Activated T-helper 1 cell treated with anti-CD3 and anti-CD28 coated beads, Interleukin-12 subunit alpha, Interleukin-12 subunit beta, Interleukin-2, Interleukin-4 antibody, amounts not matched to agents 30 ng/mL and 10 ng/mL and 1 ng/mL, durations not matched to agents 14 hours and 24 hours and 36 hours (primary cell): ENCODE measurements around the gene GJB4. TPM values are rescaled to one million over a fixed set of nuclear protein-coding genes. Genes with fewer than 3 reads are reported as not detected.
A peak's percentile ranks its signal among the peaks of the same experiment; 100 is the strongest.
"Not testable (repeated sequence)": the region's sequence is repeated elsewhere in the genome, so short reads cannot be mapped to it uniquely, and the experiment has no call there.

ENCODE experiments used
- DNase-seq: peaks from one replicate; pipeline ENCODE4 v3.0.0; 2021; ENCODE audit warnings: low spot score
- H3K27ac Mint-ChIP-seq: one replicate; pipeline ENCODE4 v1.8.0; 2021; ENCODE audit warnings: mild to moderate bottlenecking, mixed read lengths
- H3K27me3 Mint-ChIP-seq: one replicate; pipeline ENCODE4 v1.8.0; 2022; ENCODE audit warnings: mild to moderate bottlenecking, moderate library complexity, mixed read lengths; ENCODE audit not compliant: insufficient read depth
- H3K36me3 Mint-ChIP-seq: one replicate; pipeline ENCODE4 v1.8.0; 2021; ENCODE audit warnings: low read depth, mixed read lengths
- H3K4me1 Mint-ChIP-seq: one replicate; pipeline ENCODE4 v1.8.0; 2021; ENCODE audit warnings: low read depth, mixed read lengths
- H3K4me3 Mint-ChIP-seq: one replicate; pipeline ENCODE4 v1.8.0; 2021; ENCODE audit warnings: mild to moderate bottlenecking, moderate library complexity, mixed read lengths
- H3K9me3 Mint-ChIP-seq: one replicate; pipeline ENCODE4 v1.8.0; 2021; ENCODE audit warnings: mixed read lengths
- intact Hi-C: fragments of 100-400 bp; cut with micrococcal nuclease; formaldehyde crosslinking; loops from one replicate; pipeline ENCODE4 v1.15.1; 2024
- total RNA-seq: library from RNA; stranded (reverse); gene quantifications from 2 replicates; pipeline ENCODE4 v1.2.3, GENCODE V29; 2022

The GJB4 gene
- total RNA-seq, 1 donor from 2014 or later, result not detected

- H3K27me3 Mint-ChIP-seq, H3K4me3 Mint-ChIP-seq, H3K27ac Mint-ChIP-seq, H3K4me1 Mint-ChIP-seq, intact Hi-C loops, H3K36me3 Mint-ChIP-seq, H3K9me3 Mint-ChIP-seq, DNase-seq: not testable (repeated sequence)
Observed at GRCh38 chr1:34737236-34737635, 22.3 kb upstream of the GJB4 start.

- Mint-ChIP-seq H3K4me1 (no peaks in the 10 kb centered on the region), H3K4me3 (no peak overlapping the region)
Observed at GRCh38 chr1:34739613-34740012, 19.9 kb upstream of the GJB4 start.

GRCh38 chr1:34740161-34740868 is 19.2 kb upstream of the GJB4 start:
- Mint-ChIP-seq H3K36me3 (no peaks in the 10 kb centered on the region), H3K27me3 (peaks cover 8% of the 10 kb centered on the region), H3K4me3 (no peak overlapping the region), H3K4me1 (no peaks in the 10 kb centered on the region), H3K27ac (no peak overlapping the region), H3K9me3 (no peaks in the 10 kb centered on the region)
- no peak for DNase-seq
- intact Hi-C loops, result no loop called here

More at GRCh38 chr1:34739613-34740012, 19.9 kb upstream of the GJB4 start:
- H3K36me3 Mint-ChIP-seq, result no peaks in the 10 kb centered on the region
- DNase-seq, result no peak
- H3K27ac Mint-ChIP-seq, result no peak overlapping the region
- H3K27me3 Mint-ChIP-seq, result peaks cover 8% of the 10 kb centered on the region
- intact Hi-C loops, result no loop called here
- no peaks in the 10 kb centered on the region for H3K9me3 Mint-ChIP-seq

- DNase-seq, result peak; percentile 64
- peaks cover 8% of the 10 kb centered on the region for H3K27me3 Mint-ChIP-seq
- no peak overlapping the region for H3K27ac Mint-ChIP-seq
- H3K4me3 Mint-ChIP-seq, result no peak overlapping the region
- intact Hi-C loops, result no loop called here
- H3K9me3 Mint-ChIP-seq, result no peaks in the 10 kb centered on the region
- H3K4me1 Mint-ChIP-seq, result no peaks in the 10 kb centered on the region
- H3K36me3 Mint-ChIP-seq, result no peaks in the 10 kb centered on the region
Observed at GRCh38 chr1:34742667-34743270, 16.8 kb upstream of the GJB4 start.

GRCh38 chr1:34743775-34744174 is 15.8 kb upstream of the GJB4 start:
- Mint-ChIP-seq H3K4me1 (no peaks in the 10 kb centered on the region), H3K4me3 (no peak overlapping the region), H3K9me3 (no peaks in the 10 kb centered on the region)

GRCh38 chr1:34744851-34745250 is 14.7 kb upstream of the GJB4 start:
- DNase-seq, result no peak
- H3K9me3 Mint-ChIP-seq, result no peaks in the 10 kb centered on the region
- no peak overlapping the region for H3K27ac Mint-ChIP-seq
- intact Hi-C loops, result no loop called here
- H3K4me1 Mint-ChIP-seq, result no peaks in the 10 kb centered on the region
- H3K27me3 Mint-ChIP-seq, result peaks cover 10% of the 10 kb centered on the region
- no peak overlapping the region for H3K4me3 Mint-ChIP-seq
- no peaks in the 10 kb centered on the region for H3K36me3 Mint-ChIP-seq

More at GRCh38 chr1:34743775-34744174, 15.8 kb upstream of the GJB4 start:
- no peaks in the 10 kb centered on the region for H3K36me3 Mint-ChIP-seq
- peaks cover 8% of the 10 kb centered on the region for H3K27me3 Mint-ChIP-seq
- no peak overlapping the region for H3K27ac Mint-ChIP-seq
- intact Hi-C loops, result no loop called here
- DNase-seq, result no peak

- no peaks in the 10 kb centered on the region for H3K4me1 Mint-ChIP-seq
- peaks cover 8% of the 10 kb centered on the region for H3K27me3 Mint-ChIP-seq
- intact Hi-C loops, result no loop called here
- DNase-seq, result no peak
- no peak overlapping the region for H3K4me3 Mint-ChIP-seq
- H3K9me3 Mint-ChIP-seq, result no peaks in the 10 kb centered on the region
- H3K36me3 Mint-ChIP-seq, result no peaks in the 10 kb centered on the region
- no peak overlapping the region for H3K27ac Mint-ChIP-seq
Observed at GRCh38 chr1:34745666-34746065, 13.9 kb upstream of the GJB4 start.

- Mint-ChIP-seq H3K4me3 (no peak overlapping the region), H3K4me1 (no peaks in the 10 kb centered on the region), H3K36me3 (no peaks in the 10 kb centered on the region), H3K9me3 (no peaks in the 10 kb centered on the region), H3K27ac (no peak overlapping the region), H3K27me3 (peaks cover 5% of the 10 kb centered on the region)
- DNase-seq, result no peak
- intact Hi-C loops, result no loop called here
Observed at GRCh38 chr1:34746101-34746500, 13.4 kb upstream of the GJB4 start.

- Mint-ChIP-seq H3K27ac (no peak overlapping the region), H3K4me3 (no peak overlapping the region), H3K27me3 (peaks cover 4% of the 10 kb centered on the region), H3K4me1 (no peaks in the 10 kb centered on the region), H3K9me3 (no peaks in the 10 kb centered on the region), H3K36me3 (no peaks in the 10 kb centered on the region)
- intact Hi-C loops, result no loop called here
- no peak for DNase-seq
Observed at GRCh38 chr1:34746785-34747637, 12.5 kb upstream of the GJB4 start.

GRCh38 chr1:34747638-34747941 is 11.9 kb upstream of the GJB4 start:
- no peak overlapping the region for H3K4me3 Mint-ChIP-seq
- DNase-seq, result no peak
- H3K27ac Mint-ChIP-seq, result no peak overlapping the region
- H3K36me3 Mint-ChIP-seq, result no peaks in the 10 kb centered on the region
- no peaks in the 10 kb centered on the region for H3K9me3 Mint-ChIP-seq
- peaks cover 5% of the 10 kb centered on the region for H3K27me3 Mint-ChIP-seq
- intact Hi-C loops, result no loop called here
- H3K4me1 Mint-ChIP-seq, result no peaks in the 10 kb centered on the region

- no peak for DNase-seq
- H3K4me3 Mint-ChIP-seq, result no peak overlapping the region
- H3K4me1 Mint-ChIP-seq, result no peaks in the 10 kb centered on the region
- H3K27me3 Mint-ChIP-seq, result peaks cover 4% of the 10 kb centered on the region
- no peaks in the 10 kb centered on the region for H3K36me3 Mint-ChIP-seq
- no peaks in the 10 kb centered on the region for H3K9me3 Mint-ChIP-seq
- H3K27ac Mint-ChIP-seq, result no peak overlapping the region
- intact Hi-C loops, result no loop called here
Observed at GRCh38 chr1:34749992-34750391, 9.5 kb upstream of the GJB4 start.

GRCh38 chr1:34750610-34751009 is 8.9 kb upstream of the GJB4 start:
- no peak overlapping the region for H3K4me3 Mint-ChIP-seq

GRCh38 chr1:34753163-34753562 is 6.4 kb upstream of the GJB4 start:
- DNase-seq, result no peak
- peaks cover 6% of the 10 kb centered on the region for H3K27me3 Mint-ChIP-seq

More at GRCh38 chr1:34750610-34751009, 8.9 kb upstream of the GJB4 start:
- Mint-ChIP-seq H3K4me1 (no peaks in the 10 kb centered on the region), H3K36me3 (no peaks in the 10 kb centered on the region), H3K27ac (no peak overlapping the region), H3K9me3 (no peaks in the 10 kb centered on the region), H3K27me3 (peaks cover 4% of the 10 kb centered on the region)
- no peak for DNase-seq
- intact Hi-C loops, result no loop called here

More at GRCh38 chr1:34753163-34753562, 6.4 kb upstream of the GJB4 start:
- Mint-ChIP-seq H3K4me1 (no peaks in the 10 kb centered on the region), H3K27ac (no peak overlapping the region), H3K4me3 (no peak overlapping the region), H3K36me3 (no peaks in the 10 kb centered on the region), H3K9me3 (no peaks in the 10 kb centered on the region)
- intact Hi-C loops, result no loop called here
